ENCODE data around the gene AMZ2. TPM values are rescaled to one million over a fixed set of nuclear protein-coding genes. Genes with fewer than 3 reads are reported as not detected.

Gene AMZ2
- total RNA-seq, 1 donor from 2014 or later: 50.5 TPM

DNA sequence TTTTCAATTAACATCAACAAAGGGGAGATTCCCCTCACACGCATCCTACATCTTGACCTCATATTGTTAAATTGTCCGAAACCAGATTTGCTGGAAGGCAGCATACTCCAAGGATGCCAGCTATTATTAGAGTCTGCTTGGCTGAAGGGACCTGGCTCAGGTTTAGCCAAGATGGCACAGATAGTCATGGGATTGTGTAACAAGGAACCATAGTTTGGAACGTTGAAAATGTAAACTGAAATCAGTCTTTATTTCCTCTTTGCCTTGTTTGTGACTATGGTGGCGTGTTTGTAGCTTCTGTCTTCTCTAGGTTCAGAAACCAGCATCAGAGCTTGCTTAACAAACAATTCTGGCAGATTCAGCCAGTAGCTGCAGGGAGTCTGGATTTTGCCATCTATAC, 49.4 kb downstream of the AMZ2 start:
- TF ChIP-seq, protein P1, sequence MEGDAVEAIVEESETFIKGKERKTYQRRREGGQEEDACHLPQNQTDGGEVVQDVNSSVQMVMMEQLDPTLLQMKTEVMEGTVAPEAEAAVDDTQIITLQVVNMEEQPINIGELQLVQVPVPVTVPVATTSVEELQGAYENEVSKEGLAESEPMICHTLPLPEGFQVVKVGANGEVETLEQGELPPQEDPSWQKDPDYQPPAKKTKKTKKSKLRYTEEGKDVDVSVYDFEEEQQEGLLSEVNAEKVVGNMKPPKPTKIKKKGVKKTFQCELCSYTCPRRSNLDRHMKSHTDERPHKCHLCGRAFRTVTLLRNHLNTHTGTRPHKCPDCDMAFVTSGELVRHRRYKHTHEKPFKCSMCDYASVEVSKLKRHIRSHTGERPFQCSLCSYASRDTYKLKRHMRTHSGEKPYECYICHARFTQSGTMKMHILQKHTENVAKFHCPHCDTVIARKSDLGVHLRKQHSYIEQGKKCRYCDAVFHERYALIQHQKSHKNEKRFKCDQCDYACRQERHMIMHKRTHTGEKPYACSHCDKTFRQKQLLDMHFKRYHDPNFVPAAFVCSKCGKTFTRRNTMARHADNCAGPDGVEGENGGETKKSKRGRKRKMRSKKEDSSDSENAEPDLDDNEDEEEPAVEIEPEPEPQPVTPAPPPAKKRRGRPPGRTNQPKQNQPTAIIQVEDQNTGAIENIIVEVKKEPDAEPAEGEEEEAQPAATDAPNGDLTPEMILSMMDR (IDR thresholded peaks at IDR 0.05): no peak
- Histone ChIP-seq H3K4me1 (peaks cover 9% of the 10 kb centered on the region), H3K9me3 (no peaks in the 10 kb centered on the region), H3K27ac (peak overlapping the region; percentile 3), H3K27me3 (peaks cover 22% of the 10 kb centered on the region), H3K4me3 (no peak overlapping the region), H3K36me3 (no peaks in the 10 kb centered on the region)
- intact Hi-C loops (cut with DNase I): no loop called here
- DNase-seq (no peak), ATAC-seq (peak; percentile 46)

DNA sequence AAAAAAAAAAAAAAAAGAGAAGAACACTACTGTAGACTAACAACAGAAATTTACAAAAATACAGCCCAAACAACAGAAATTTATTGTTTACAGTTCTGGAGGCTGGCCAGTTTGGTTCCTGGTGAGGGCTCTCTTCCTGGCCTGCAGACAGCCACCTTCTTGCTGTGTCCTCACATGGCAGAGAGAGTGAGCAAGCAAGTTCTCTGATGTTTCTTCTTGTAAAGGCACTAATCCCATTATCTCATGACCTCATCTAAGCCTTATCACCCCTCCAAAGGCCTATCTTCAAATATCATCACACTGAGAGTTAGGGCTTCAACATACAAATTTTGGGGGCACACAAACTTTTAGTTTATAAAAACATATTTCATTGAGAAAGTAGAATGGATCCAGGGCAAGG, 50.8 kb downstream of the AMZ2 start:
- Histone ChIP-seq H3K36me3 (no peaks in the 10 kb centered on the region), H3K27me3 (peaks cover 10% of the 10 kb centered on the region), H3K4me1 (no peaks in the 10 kb centered on the region), H3K27ac (no peak overlapping the region), H3K4me3 (no peak overlapping the region), H3K9me3 (no peaks in the 10 kb centered on the region)
- DNase-seq (no peak), ATAC-seq (no peak)
- TF ChIP-seq, protein P1 (IDR thresholded peaks at IDR 0.05): no peak
- intact Hi-C loops (cut with DNase I): no loop called here

DNA sequence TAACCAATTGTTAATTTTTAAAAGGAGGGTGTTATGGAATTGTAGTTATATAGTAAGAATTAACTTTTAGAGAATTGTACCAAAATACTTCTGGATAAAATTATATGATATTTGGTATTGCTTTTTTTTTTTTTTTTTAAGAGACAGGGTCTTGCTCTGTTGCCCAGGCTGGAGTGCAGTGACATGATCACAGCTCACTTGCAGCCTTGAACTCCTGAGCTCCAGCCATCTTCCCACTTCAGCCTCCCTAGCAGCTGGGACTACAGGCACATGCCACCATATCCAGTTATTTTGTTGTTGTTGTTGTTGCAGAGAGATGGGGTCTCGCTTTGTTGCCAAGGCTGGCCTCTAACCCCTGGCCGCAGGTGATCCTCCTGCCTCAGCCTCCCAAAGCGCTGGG, 52.0 kb downstream of the AMZ2 start:
- H3K9me3 ChIP-seq: no peaks in the 10 kb centered on the region
- intact Hi-C loops (cut with DNase I): no loop called here
- no peaks in the 10 kb centered on the region for H3K36me3 ChIP-seq
- H3K4me1 ChIP-seq: no peaks in the 10 kb centered on the region
- TF ChIP-seq, protein P1 (IDR thresholded peaks at IDR 0.05): no peak
- H3K4me3 ChIP-seq: no peak overlapping the region
- no peak overlapping the region for H3K27ac ChIP-seq
- H3K27me3 ChIP-seq: peaks cover 6% of the 10 kb centered on the region
- DNase-seq: no peak
- no peak for ATAC-seq

DNA sequence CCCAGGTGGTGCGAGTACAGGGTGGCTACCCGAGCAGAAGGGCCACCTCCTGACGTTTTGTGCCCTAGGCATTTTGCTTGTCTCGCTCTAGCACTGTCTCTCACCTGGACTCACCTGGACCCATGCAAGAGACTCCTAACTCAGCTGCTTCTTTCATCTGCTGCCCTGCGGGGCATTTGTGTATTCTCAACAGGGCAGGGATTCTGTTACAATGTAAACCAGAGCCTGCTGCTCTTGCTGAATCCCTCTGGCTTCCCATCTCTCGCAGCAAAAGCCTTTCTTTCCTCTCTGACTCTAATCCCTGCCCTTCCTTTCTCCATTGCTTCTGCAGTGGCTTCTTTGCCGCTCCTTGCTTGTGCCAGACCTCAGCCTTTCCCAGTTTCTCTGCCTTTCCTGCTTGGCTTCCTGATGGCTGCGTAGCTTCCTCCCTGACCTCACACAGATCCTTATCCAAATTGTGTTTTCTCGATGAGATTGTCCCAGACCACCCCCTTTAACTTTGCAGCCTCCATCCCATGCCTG, 53.7 kb downstream of the AMZ2 start:
- ATAC-seq (no peak), DNase-seq (no peak)
- Histone ChIP-seq H3K9me3 (no peaks in the 10 kb centered on the region), H3K27ac (no peak overlapping the region), H3K4me1 (no peaks in the 10 kb centered on the region), H3K27me3 (peaks cover 2% of the 10 kb centered on the region), H3K36me3 (no peaks in the 10 kb centered on the region), H3K4me3 (no peak overlapping the region)
- TF ChIP-seq, protein P1 (IDR thresholded peaks at IDR 0.05): no peak
- intact Hi-C loops (cut with DNase I): no loop called here

DNA sequence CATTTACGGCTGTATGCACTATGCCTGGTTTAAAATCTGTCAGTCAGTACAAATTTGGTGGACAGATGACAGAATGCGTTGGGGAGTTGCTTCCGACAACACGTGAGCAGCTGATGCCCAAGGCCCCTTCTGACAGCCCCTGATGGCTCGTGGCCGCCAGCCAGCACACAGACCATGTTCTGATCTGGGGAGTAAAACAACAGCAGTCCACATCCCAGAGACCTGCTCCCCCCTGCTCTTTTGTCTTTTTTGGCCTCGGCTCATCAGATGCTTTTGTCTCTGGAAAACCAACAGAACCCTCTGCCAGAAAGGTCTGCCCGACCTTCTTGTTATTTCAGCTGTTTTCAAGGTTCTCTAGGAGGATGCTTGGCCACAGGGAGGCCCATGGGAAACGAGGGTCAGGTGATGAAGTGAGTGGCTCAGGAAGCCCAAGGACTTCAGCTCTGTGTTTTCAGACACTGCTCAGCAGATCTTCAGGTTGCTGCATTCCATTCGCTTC, 54.3 kb downstream of the AMZ2 start:
- intact Hi-C loops (cut with DNase I): no loop called here
- H3K36me3 ChIP-seq: no peaks in the 10 kb centered on the region
- H3K27me3 ChIP-seq: no peaks in the 10 kb centered on the region
- H3K4me3 ChIP-seq: no peak overlapping the region
- no peak overlapping the region for H3K27ac ChIP-seq
- no peaks in the 10 kb centered on the region for H3K4me1 ChIP-seq
- DNase-seq: no peak
- no peaks in the 10 kb centered on the region for H3K9me3 ChIP-seq
- no peak for ATAC-seq
- TF ChIP-seq, protein P1 (IDR thresholded peaks at IDR 0.05): no peak

DNA sequence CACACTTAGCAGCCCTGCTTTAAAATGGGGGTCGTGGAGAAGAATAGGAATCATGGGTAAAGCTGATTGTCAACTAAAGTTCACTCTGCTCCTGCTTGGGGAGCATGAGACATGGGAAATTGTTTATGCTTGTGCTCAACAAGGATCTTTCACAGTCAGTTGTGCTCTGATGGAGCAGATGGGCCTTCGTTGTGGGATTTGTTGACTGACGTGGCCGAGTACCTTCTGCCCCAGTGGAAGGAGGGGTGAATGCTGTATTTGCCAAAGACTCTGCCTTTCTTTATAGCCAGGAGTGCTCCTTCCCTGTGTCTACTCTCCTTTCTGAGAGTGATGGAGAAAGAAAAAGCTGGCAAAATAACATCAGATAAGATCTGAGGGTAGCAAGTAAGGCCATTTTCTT, 54.8 kb downstream of the AMZ2 start:
- Histone ChIP-seq H3K27ac (no peak overlapping the region), H3K4me3 (no peak overlapping the region), H3K36me3 (no peaks in the 10 kb centered on the region), H3K27me3 (no peaks in the 10 kb centered on the region), H3K9me3 (no peaks in the 10 kb centered on the region), H3K4me1 (no peaks in the 10 kb centered on the region)
- ATAC-seq: no peak
- no peak for DNase-seq
- TF ChIP-seq, protein P1 (IDR thresholded peaks at IDR 0.05): no peak
- intact Hi-C loops (cut with DNase I): no loop called here
